Neural crest cell (in vitro differentiated cells): Measurements from ENCODE around the gene CDC23. TPM values are rescaled to one million over a fixed set of nuclear protein-coding genes. Genes with fewer than 3 reads are reported as not detected.
"Not testable (repeated sequence)": the region's sequence is repeated elsewhere in the genome, so short reads cannot be mapped to it uniquely, and the experiment has no call there.

Source experiments
- DNase-seq: peaks from one replicate; pipeline ENCODE4 v3.0.0; 2021; ENCODE audit warnings: low read depth, mixed read lengths, low spot score
- H3K27ac Mint-ChIP-seq: one replicate; pipeline ENCODE4 v1.8.0; 2021; ENCODE audit warnings: mild to moderate bottlenecking, mixed read lengths; ENCODE audit not compliant: unreplicated experiment
- H3K27me3 Mint-ChIP-seq: 2 replicates; pipeline ENCODE4 v1.8.0; 2021; ENCODE audit warnings: low read depth, mild to moderate bottlenecking, mixed read lengths
- H3K36me3 Mint-ChIP-seq: 2 replicates; pipeline ENCODE4 v1.8.0; 2021; ENCODE audit warnings: low read depth, mild to moderate bottlenecking, mixed read lengths
- H3K4me1 Mint-ChIP-seq: 2 replicates; pipeline ENCODE4 v1.8.0; 2021; ENCODE audit warnings: mixed read lengths
- H3K4me3 Mint-ChIP-seq: one replicate; pipeline ENCODE4 v1.8.0; 2021; ENCODE audit warnings: mild to moderate bottlenecking, mixed read lengths
- H3K9me3 Mint-ChIP-seq: 2 replicates; pipeline ENCODE4 v1.8.0; 2021; ENCODE audit warnings: mixed read lengths
- total RNA-seq: library from RNA; stranded (reverse); gene quantifications from 2 replicates; pipeline ENCODE4 v1.2.1, GENCODE V29; 2021
- TF ChIP-seq, protein P1 (sequence below): fragments of 200-600 bp; sonication (generic); conservative IDR thresholded peaks from 2 replicates; pipeline ENCODE4 v1.5.0; 2021; ENCODE audit warnings: antibody characterized with exemption, mild to moderate bottlenecking

Gene CDC23
- total RNA-seq, 1 donor from 2014 or later = 56.9 TPM

DNA sequence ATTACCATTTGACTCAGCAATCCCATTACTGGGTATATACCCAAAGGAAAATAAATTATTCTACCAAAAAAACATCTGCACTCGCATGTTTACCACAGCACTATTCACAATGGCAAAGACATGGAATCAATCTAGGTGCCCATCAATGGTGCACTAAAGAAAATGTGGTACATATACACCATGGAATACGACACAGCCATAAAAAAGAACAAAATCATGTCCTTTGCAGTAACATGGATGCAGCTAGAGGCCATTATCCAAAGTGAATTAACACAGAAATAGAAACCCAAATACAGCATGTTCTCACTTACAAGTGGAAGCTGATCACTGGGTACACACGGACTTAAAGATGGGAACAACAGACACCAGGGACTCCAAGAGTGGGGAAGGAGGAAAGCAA, 2.1 kb downstream of the CDC23 start:
- DNase-seq = no peak
- TF ChIP-seq, protein P1, sequence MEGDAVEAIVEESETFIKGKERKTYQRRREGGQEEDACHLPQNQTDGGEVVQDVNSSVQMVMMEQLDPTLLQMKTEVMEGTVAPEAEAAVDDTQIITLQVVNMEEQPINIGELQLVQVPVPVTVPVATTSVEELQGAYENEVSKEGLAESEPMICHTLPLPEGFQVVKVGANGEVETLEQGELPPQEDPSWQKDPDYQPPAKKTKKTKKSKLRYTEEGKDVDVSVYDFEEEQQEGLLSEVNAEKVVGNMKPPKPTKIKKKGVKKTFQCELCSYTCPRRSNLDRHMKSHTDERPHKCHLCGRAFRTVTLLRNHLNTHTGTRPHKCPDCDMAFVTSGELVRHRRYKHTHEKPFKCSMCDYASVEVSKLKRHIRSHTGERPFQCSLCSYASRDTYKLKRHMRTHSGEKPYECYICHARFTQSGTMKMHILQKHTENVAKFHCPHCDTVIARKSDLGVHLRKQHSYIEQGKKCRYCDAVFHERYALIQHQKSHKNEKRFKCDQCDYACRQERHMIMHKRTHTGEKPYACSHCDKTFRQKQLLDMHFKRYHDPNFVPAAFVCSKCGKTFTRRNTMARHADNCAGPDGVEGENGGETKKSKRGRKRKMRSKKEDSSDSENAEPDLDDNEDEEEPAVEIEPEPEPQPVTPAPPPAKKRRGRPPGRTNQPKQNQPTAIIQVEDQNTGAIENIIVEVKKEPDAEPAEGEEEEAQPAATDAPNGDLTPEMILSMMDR = no peak
- H3K4me3 Mint-ChIP-seq = peak overlapping the region; percentile 77
- H3K36me3 Mint-ChIP-seq = no peaks in the 10 kb centered on the region
- no peaks in the 10 kb centered on the region for H3K27me3 Mint-ChIP-seq
- H3K27ac Mint-ChIP-seq = no peak overlapping the region
- H3K4me1 Mint-ChIP-seq = peaks cover 24% of the 10 kb centered on the region
- H3K9me3 Mint-ChIP-seq = no peaks in the 10 kb centered on the region

- H3K4me3 Mint-ChIP-seq, H3K27me3 Mint-ChIP-seq, H3K27ac Mint-ChIP-seq, DNase-seq, H3K9me3 Mint-ChIP-seq, H3K4me1 Mint-ChIP-seq: not testable (repeated sequence)
- peaks cover 16% of the 10 kb centered on the region for H3K36me3 Mint-ChIP-seq
Observed at GRCh38 chr5:138193859-138194258, 19.3 kb downstream of the CDC23 start.

GRCh38 chr5:138192826-138193225, 20.3 kb downstream of the CDC23 start:
- H3K4me3 Mint-ChIP-seq = no peak overlapping the region
- TF ChIP-seq, protein P1 = no peak
- no peaks in the 10 kb centered on the region for H3K27me3 Mint-ChIP-seq
- no peak for DNase-seq
- peaks cover 18% of the 10 kb centered on the region for H3K36me3 Mint-ChIP-seq
- H3K4me1 Mint-ChIP-seq = no peaks in the 10 kb centered on the region
- no peaks in the 10 kb centered on the region for H3K9me3 Mint-ChIP-seq
- no peak overlapping the region for H3K27ac Mint-ChIP-seq

GRCh38 chr5:138188626-138189025, 24.5 kb downstream of the CDC23 start:
- Mint-ChIP-seq H3K4me1 (no peaks in the 10 kb centered on the region), H3K27me3 (no peaks in the 10 kb centered on the region), H3K36me3 (peaks cover 10% of the 10 kb centered on the region), H3K4me3 (no peak overlapping the region), H3K9me3 (no peaks in the 10 kb centered on the region), H3K27ac (peak overlapping the region; percentile 30)
- no peak for DNase-seq
- TF ChIP-seq, protein P1 = no peak

DNA sequence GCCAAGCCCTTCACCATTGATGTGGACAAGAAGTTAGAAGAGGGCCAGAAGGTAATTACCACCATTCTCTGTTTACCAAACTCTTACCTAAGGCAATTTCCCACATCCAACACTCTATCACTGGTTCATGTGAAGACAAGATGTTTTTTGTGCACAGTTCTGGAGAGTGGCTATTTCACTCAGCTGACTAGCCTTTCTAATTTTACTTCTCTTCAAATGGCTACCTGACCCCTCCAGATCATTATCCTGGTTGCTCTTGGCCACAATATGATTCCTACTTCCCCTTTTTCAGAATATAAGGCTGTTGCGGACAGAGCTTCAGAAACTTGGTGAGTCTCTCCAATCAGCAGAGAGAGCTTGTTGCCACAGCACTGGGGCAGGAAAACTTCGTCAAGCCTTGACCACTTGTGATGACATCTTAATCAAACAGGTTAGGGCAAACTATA, 27.1 kb downstream of the CDC23 start:
- no peaks in the 10 kb centered on the region for H3K27me3 Mint-ChIP-seq
- no peak overlapping the region for H3K27ac Mint-ChIP-seq
- H3K9me3 Mint-ChIP-seq = no peaks in the 10 kb centered on the region
- H3K36me3 Mint-ChIP-seq = peaks cover 4% of the 10 kb centered on the region
- TF ChIP-seq, protein P1 = no peak
- no peak for DNase-seq
- H3K4me1 Mint-ChIP-seq = peaks cover 2% of the 10 kb centered on the region
- H3K4me3 Mint-ChIP-seq = no peak overlapping the region

DNA sequence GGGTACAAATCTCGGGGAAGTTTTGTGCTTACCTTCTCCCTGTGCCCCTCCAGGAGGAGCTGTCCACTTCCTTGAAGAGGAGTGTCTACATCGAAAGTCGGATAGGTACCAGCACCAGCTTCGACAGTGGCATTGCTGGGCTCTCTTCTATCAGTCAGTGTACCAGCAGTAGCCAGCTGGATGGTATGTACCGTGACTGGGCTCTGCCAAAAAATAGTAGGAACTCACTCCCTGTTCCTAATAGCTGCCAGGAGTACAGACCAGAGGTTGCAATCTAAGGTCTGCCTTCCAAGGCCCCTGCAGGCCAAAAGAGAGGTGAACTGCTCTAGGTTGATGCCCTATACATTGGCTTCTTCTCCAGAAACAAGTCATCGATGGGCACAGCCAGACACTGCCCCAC, 30.3 kb downstream of the CDC23 start:
- TF ChIP-seq, protein P1 = no peak
- DNase-seq = no peak
- Mint-ChIP-seq H3K27ac (no peak overlapping the region), H3K9me3 (no peaks in the 10 kb centered on the region), H3K4me1 (peaks cover 16% of the 10 kb centered on the region), H3K4me3 (no peak overlapping the region), H3K36me3 (peaks cover 2% of the 10 kb centered on the region), H3K27me3 (no peaks in the 10 kb centered on the region)
